ENCODE data around the gene ACAP1. TPM values are rescaled to one million over a fixed set of nuclear protein-coding genes. Genes with fewer than 3 reads are reported as not detected.
A peak's percentile ranks its signal among the peaks of the same experiment; 100 is the strongest.

ACAP1 gene
- total RNA-seq, 5 donors from 2014 or later (not counting 1 experiment from before 2014, with no cell fraction given) = 531 to 781 (median 649) TPM

DNA sequence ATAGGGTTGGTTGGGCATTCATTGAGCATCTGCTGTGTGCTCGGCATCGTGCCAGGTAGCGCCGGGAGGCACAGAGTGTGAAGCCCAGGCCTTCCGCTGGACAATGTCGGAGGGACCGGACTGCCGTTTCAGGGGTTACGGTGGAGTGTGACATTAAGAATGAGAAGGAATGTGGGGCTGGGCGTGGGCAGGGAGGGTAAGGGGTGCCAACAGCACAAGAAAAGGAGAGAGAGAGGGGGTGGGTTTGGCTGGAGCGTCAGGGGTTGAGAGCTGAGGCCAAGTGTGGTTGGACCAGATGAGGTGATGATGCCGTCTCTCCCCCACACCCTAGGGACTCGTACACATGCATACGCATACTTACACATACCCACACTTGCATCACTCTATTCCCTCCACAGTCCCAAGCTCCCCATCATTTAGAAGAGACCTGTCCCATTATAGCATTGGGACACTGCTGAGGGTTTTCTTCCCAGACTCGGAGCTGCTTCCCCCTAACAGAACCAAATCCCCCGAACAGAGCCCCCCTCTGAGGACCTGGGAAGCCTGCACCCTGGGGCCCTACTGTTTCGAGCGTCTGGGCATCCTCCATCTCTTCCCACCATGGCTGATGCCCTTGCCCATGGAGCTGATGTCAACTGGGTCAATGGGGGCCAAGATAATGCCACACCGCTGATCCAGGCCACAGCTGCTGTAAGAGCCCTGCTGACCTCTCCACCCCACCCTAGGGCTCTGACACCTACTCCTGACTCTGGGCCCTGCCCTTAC lies 12.3 kb downstream of the ACAP1 start:
- no peaks in the 10 kb centered on the region for H3K27me3 Mint-ChIP-seq
- ATAC-seq (replicated peaks in 1 of 4) (no peak), DNase-seq (no peak)
- 91% methylated on average over 16 of the region's 19 CpGs for WGBS (ENCODE audit: insufficient coverage)
- H3K27ac Mint-ChIP-seq = peak overlapping the region; percentile 34 to 79
- H3K27ac ChIP-seq (ENCODE audit: low read length) = no peak overlapping the region
- CTCF ChIA-PET = interaction anchor here (0.6 to 1.7 kb wide), 3 partner anchors 13 to 43 kb away, joined by 3 to 5 read pairs (median 3); partner anchors contain the start of gene ACAP1 (in 1 of the 2)
- H3K4me3 ChIP-seq (ENCODE audit: control insufficient read depth in 1 of 2, extremely low read depth in 1 of 2, low read length in 1 of 2) = no peak overlapping the region
- H3K9me3 ChIP-seq = no peaks in the 10 kb centered on the region
- H3K36me3 ChIP-seq (ENCODE audit: control insufficient read depth in 2 of 2, extremely low read depth in 1 of 2, insufficient read depth in 1 of 2, low read length in 1 of 2) = peaks cover 33 to 56% of the 10 kb centered on the region in 2 donors
- H3K4me1 ChIP-seq (ENCODE audit: control insufficient read depth in 1 of 2, extremely low read depth in 1 of 2, insufficient read depth in 2 of 2, low read length in 2 of 2) = peaks cover 7 to 54% of the 10 kb centered on the region in 2 experiments
- no peaks in the 10 kb centered on the region for H3K27me3 ChIP-seq (replicated peaks in 1 of 2; ENCODE audit: control insufficient read depth in 2 of 2, extremely low read depth in 1 of 2, insufficient read depth in 2 of 2, low read length in 1 of 2)
- no peak overlapping the region for H3K4me3 Mint-ChIP-seq
- POLR2A ChIA-PET = no interaction called here
- peaks cover 28 to 47% (median 42%) of the 10 kb centered on the region in 3 donors for H3K4me1 Mint-ChIP-seq
- H3K9me3 Mint-ChIP-seq = no peaks in the 10 kb centered on the region
- H3K36me3 Mint-ChIP-seq = peaks cover 22% of the 10 kb centered on the region

DNA sequence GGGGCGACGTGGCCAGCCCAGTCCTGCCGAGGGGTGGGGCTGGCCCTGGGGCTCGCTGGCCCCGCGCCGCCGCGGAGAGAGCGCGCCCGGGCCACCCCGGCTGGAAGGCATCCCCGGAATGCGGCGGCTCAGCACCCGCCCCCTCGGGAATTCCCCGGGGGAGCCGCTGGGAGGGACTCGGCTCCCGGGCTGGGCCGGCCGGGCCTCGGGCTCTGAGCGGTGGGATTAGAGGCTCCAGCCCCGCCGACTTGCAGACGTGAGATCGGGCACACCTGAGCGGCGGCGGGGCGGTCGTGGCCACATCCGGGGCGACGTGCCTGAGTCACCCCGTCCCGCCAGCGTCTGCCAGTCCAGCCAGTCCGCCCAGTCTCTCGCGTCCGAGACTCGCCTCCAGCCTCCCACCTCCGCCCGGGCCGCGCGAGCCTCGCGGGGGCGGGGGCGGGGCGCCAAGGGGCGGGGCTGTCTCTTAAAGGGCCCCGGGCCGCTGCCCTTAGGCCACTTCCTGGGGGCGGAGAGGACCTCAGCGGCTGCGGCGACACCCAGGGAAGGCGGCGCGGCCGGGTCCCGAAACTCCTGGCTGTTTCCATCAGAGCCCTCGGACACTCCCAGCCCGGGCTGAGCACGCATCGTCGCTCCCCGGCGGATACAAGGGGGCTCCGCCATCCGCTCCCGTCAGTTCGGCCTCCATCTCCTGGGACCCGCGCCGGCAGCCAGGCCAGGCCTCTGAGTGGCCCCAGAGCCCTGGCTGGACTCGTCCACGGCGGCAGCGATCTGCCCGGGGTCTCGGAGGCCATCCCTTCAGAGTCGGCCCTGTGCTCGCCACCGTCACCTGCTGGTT lies 15.6 kb downstream of the ACAP1 start, which contains the start of gene KCTD11:
KCTD11 (plus strand) TSS at position 498 of the 838 bp plus-strand sequence.
- H3K9me3 ChIP-seq = no peaks in the 10 kb centered on the region
- ATAC-seq (replicated peaks in 1 of 4) (peak; percentile 58 to 63 (median 59)), DNase-seq (peak in 34 of 35 experiments; percentile 33 to 82 (median 53))
- Mint-ChIP-seq H3K27me3 (no peaks in the 10 kb centered on the region), H3K36me3 (peaks cover 11% of the 10 kb centered on the region), H3K9me3 (no peaks in the 10 kb centered on the region), H3K4me1 (peaks cover 32 to 53% (median 39%) of the 10 kb centered on the region in 3 donors), H3K27ac (peak within 1 kb of the TSS; percentile 74 to 90), H3K4me3 (peak within 1 kb of the TSS; percentile 79 to 86 (median 85))
- POLR2A ChIA-PET = interaction anchor here in 1 of 2 donors (0.6 kb wide), 1 partner anchor 143 kb away, joined by 4 read pairs; no protein-coding TSS in a partner anchor
- CTCF ChIA-PET = interaction anchor here in 1 of 2 donors (1.5 kb wide), 1 partner anchor 16 kb away, joined by 5 read pairs; the partner anchor contains the start of gene ACAP1
- 11% methylated on average over 89 of the region's 91 CpGs for WGBS (ENCODE audit: insufficient coverage)
- peak within 1 kb of the TSS; percentile 49 to 58 for H3K4me3 ChIP-seq (ENCODE audit: control insufficient read depth in 1 of 2, extremely low read depth in 1 of 2, low read length in 1 of 2)
- H3K27me3 ChIP-seq (replicated peaks in 1 of 2; ENCODE audit: control insufficient read depth in 2 of 2, extremely low read depth in 1 of 2, insufficient read depth in 2 of 2, low read length in 1 of 2) = peaks cover 0 to 1% of the 10 kb centered on the region in 2 experiments
- peak within 1 kb of the TSS; percentile 65 for H3K27ac ChIP-seq (ENCODE audit: low read length)
- peaks cover 18 to 27% of the 10 kb centered on the region in 2 donors for H3K36me3 ChIP-seq (ENCODE audit: control insufficient read depth in 2 of 2, extremely low read depth in 1 of 2, insufficient read depth in 1 of 2, low read length in 1 of 2)
- H3K4me1 ChIP-seq (ENCODE audit: control insufficient read depth in 1 of 2, extremely low read depth in 1 of 2, insufficient read depth in 2 of 2, low read length in 2 of 2) = peaks cover 7 to 71% of the 10 kb centered on the region in 2 experiments

- Mint-ChIP-seq H3K36me3 (peaks cover 7% of the 10 kb centered on the region), H3K27ac (peak overlapping the region; percentile 73 to 90), H3K9me3 (no peaks in the 10 kb centered on the region), H3K27me3 (no peaks in the 10 kb centered on the region), H3K4me1 (peaks cover 32 to 49% (median 39%) of the 10 kb centered on the region in 3 donors), H3K4me3 (peak overlapping the region; percentile 79 to 86 (median 85))
- WGBS (ENCODE audit: insufficient coverage) = 53% methylated on average over 9 of the region's 10 CpGs
- H3K27ac ChIP-seq (ENCODE audit: low read length) = peak overlapping the region; percentile 65
- ChIA-PET POLR2A (no interaction called here), CTCF (no interaction called here)
- DNase-seq = no peak
- peaks cover 12 to 21% of the 10 kb centered on the region in 2 donors for H3K36me3 ChIP-seq (ENCODE audit: control insufficient read depth in 2 of 2, extremely low read depth in 1 of 2, insufficient read depth in 1 of 2, low read length in 1 of 2)
- ATAC-seq (replicated peaks in 1 of 4) = peak in 1 of 4 experiments; percentile 0
- H3K4me3 ChIP-seq (ENCODE audit: control insufficient read depth in 1 of 2, extremely low read depth in 1 of 2, low read length in 1 of 2) = peak overlapping the region; percentile 49 to 58
- H3K4me1 ChIP-seq (ENCODE audit: control insufficient read depth in 1 of 2, extremely low read depth in 1 of 2, insufficient read depth in 2 of 2, low read length in 2 of 2) = peaks cover 7 to 71% of the 10 kb centered on the region in 2 experiments
- peaks cover 0 to 4% of the 10 kb centered on the region in 2 experiments for H3K27me3 ChIP-seq (replicated peaks in 1 of 2; ENCODE audit: control insufficient read depth in 2 of 2, extremely low read depth in 1 of 2, insufficient read depth in 2 of 2, low read length in 1 of 2)
- no peaks in the 10 kb centered on the region for H3K9me3 ChIP-seq
These were observed 16.2 kb downstream of the ACAP1 start for GRCh38 chr17:7352503-7352889.

DNA sequence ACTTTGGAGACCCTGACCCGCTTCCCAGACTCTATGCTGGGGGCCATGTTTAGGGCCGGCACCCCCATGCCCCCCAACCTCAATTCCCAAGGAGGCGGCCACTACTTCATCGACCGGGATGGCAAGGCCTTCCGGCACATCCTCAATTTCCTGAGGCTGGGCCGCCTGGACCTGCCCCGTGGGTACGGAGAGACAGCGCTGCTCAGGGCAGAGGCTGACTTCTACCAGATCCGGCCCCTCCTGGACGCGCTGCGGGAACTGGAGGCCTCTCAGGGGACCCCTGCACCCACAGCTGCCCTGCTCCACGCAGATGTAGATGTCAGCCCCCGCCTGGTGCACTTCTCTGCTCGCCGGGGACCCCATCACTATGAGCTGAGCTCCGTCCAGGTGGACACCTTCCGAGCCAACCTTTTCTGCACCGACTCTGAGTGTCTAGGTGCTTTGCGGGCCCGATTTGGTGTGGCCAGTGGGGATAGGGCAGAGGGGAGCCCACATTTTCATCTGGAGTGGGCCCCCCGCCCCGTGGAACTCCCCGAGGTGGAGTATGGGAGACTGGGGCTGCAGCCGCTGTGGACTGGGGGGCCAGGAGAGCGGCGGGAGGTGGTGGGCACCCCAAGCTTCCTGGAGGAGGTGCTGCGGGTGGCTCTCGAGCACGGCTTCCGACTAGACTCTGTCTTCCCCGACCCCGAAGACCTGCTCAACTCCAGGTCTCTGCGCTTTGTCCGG lies 16.7 kb downstream of the ACAP1 start:
- Mint-ChIP-seq H3K36me3 (peaks cover 3% of the 10 kb centered on the region), H3K4me1 (peaks cover 32 to 49% (median 39%) of the 10 kb centered on the region in 3 donors), H3K4me3 (peak overlapping the region; percentile 79 to 86 (median 85)), H3K27me3 (no peaks in the 10 kb centered on the region), H3K27ac (peak overlapping the region; percentile 73 to 90), H3K9me3 (no peaks in the 10 kb centered on the region)
- Histone ChIP-seq H3K4me1 (ENCODE audit: control insufficient read depth in 1 of 2, extremely low read depth in 1 of 2, insufficient read depth in 2 of 2, low read length in 2 of 2) (peaks cover 7 to 69% of the 10 kb centered on the region in 2 experiments), H3K4me3 (ENCODE audit: control insufficient read depth in 1 of 2, extremely low read depth in 1 of 2, low read length in 1 of 2) (no peak overlapping the region), H3K9me3 (no peaks in the 10 kb centered on the region), H3K27me3 (replicated peaks in 1 of 2; ENCODE audit: control insufficient read depth in 2 of 2, extremely low read depth in 1 of 2, insufficient read depth in 2 of 2, low read length in 1 of 2) (peaks cover 0 to 4% of the 10 kb centered on the region in 2 experiments), H3K36me3 (ENCODE audit: control insufficient read depth in 2 of 2, extremely low read depth in 1 of 2, insufficient read depth in 1 of 2, low read length in 1 of 2) (peaks cover 6 to 15% of the 10 kb centered on the region in 2 donors), H3K27ac (ENCODE audit: low read length) (no peak overlapping the region)
- ChIA-PET CTCF (interaction anchor here in 1 of 2 donors (0.5 to 0.6 kb wide), 3 partner anchors 19 to 248 kb away, joined by 4 to 8 read pairs (median 5); no protein-coding TSS in a partner anchor), POLR2A (interaction anchor here in 1 of 2 donors (0.6 kb wide), 1 partner anchor 267 kb away, joined by 7 read pairs; no protein-coding TSS in a partner anchor)
- WGBS (ENCODE audit: insufficient coverage) = 96% methylated on average over 22 of the region's 37 CpGs
- no peak for DNase-seq
- ATAC-seq (replicated peaks in 1 of 4) = no peak

- peaks cover 23 to 44% (median 39%) of the 10 kb centered on the region in 3 donors for H3K4me1 Mint-ChIP-seq
- H3K4me3 Mint-ChIP-seq = peak overlapping the region; percentile 17 to 36 (median 18)
- Histone ChIP-seq H3K27ac (ENCODE audit: low read length) (no peak overlapping the region), H3K27me3 (replicated peaks in 1 of 2; ENCODE audit: control insufficient read depth in 2 of 2, extremely low read depth in 1 of 2, insufficient read depth in 2 of 2, low read length in 1 of 2) (peaks cover 0 to 4% of the 10 kb centered on the region in 2 experiments), H3K9me3 (no peaks in the 10 kb centered on the region), H3K4me3 (ENCODE audit: control insufficient read depth in 1 of 2, extremely low read depth in 1 of 2, low read length in 1 of 2) (no peak overlapping the region), H3K4me1 (ENCODE audit: control insufficient read depth in 1 of 2, extremely low read depth in 1 of 2, insufficient read depth in 2 of 2, low read length in 2 of 2) (peaks cover 7 to 61% of the 10 kb centered on the region in 2 experiments), H3K36me3 (ENCODE audit: control insufficient read depth in 2 of 2, extremely low read depth in 1 of 2, insufficient read depth in 1 of 2, low read length in 1 of 2) (peaks cover 0 to 6% of the 10 kb centered on the region in 2 donors)
- H3K9me3 Mint-ChIP-seq = no peaks in the 10 kb centered on the region
- ATAC-seq (replicated peaks in 1 of 4) (no peak), DNase-seq (no peak)
- no peaks in the 10 kb centered on the region for H3K27me3 Mint-ChIP-seq
- peak overlapping the region; percentile 59 to 76 for H3K27ac Mint-ChIP-seq
- WGBS (ENCODE audit: insufficient coverage) = 72% methylated on average over 8 of the region's 9 CpGs
- no peaks in the 10 kb centered on the region for H3K36me3 Mint-ChIP-seq
- ChIA-PET CTCF (interaction anchor here in 1 of 2 donors (0.6 kb wide), 2 partner anchors 331 to 503 kb away, joined by 3 read pairs; partner anchors contain the start of gene NAA38), POLR2A (no interaction called here)
These were observed 18.0 kb downstream of the ACAP1 start for GRCh38 chr17:7354262-7354843.

Data from T-cell (primary cell).